ENCODE data around the gene CEP68. TPM values are rescaled to one million over a fixed set of nuclear protein-coding genes. Genes with fewer than 3 reads are reported as not detected.

The CEP68 gene
- total RNA-seq, 1 donor from 2014 or later, result 12.6 TPM

GRCh38 chr2:65098741-65099140 lies 42.5 kb downstream of the CEP68 start:
- DNase-seq (no peak), ATAC-seq (no peak)
- Histone ChIP-seq H3K4me3 (no peak overlapping the region), H3K4me1 (peaks cover 5% of the 10 kb centered on the region), H3K36me3 (peaks cover 88% of the 10 kb centered on the region), H3K27me3 (ENCODE audit: low read depth) (no peaks in the 10 kb centered on the region), H3K27ac (no peak overlapping the region), H3K9me3 (no peaks in the 10 kb centered on the region)
- intact Hi-C loops (cut with DNase I), result no loop called here
- no peak for TF ChIP-seq CTCF (IDR thresholded peaks at IDR 0.05)

GRCh38 chr2:65101071-65101470 lies 44.9 kb downstream of the CEP68 start:
- no peak overlapping the region for H3K27ac ChIP-seq
- H3K4me3 ChIP-seq, result no peak overlapping the region
- H3K27me3 ChIP-seq (ENCODE audit: low read depth), result no peaks in the 10 kb centered on the region
- H3K9me3 ChIP-seq, result no peaks in the 10 kb centered on the region
- intact Hi-C loops (cut with DNase I), result no loop called here
- peaks cover 73% of the 10 kb centered on the region for H3K36me3 ChIP-seq
- ATAC-seq (no peak), DNase-seq (no peak)
- no peak for TF ChIP-seq CTCF (IDR thresholded peaks at IDR 0.05)
- H3K4me1 ChIP-seq, result peaks cover 5% of the 10 kb centered on the region

- H3K9me3 ChIP-seq, result no peaks in the 10 kb centered on the region
- H3K36me3 ChIP-seq, result peaks cover 59% of the 10 kb centered on the region
- DNase-seq (no peak), ATAC-seq (peak in 1 of 2 donors; percentile 34)
- intact Hi-C loops (cut with DNase I), result no loop called here
- H3K27me3 ChIP-seq (ENCODE audit: low read depth), result no peaks in the 10 kb centered on the region
- no peak overlapping the region for H3K27ac ChIP-seq
- peaks cover 13% of the 10 kb centered on the region for H3K4me1 ChIP-seq
- TF ChIP-seq CTCF (IDR thresholded peaks at IDR 0.05), result no peak
- no peak overlapping the region for H3K4me3 ChIP-seq
These were observed 46.9 kb downstream of the CEP68 start for GRCh38 chr2:65103013-65103715.

- no peaks in the 10 kb centered on the region for H3K9me3 ChIP-seq
- H3K27ac ChIP-seq, result no peak overlapping the region
- DNase-seq, result no peak
- TF ChIP-seq CTCF (IDR thresholded peaks at IDR 0.05), result no peak
- no peak overlapping the region for H3K4me3 ChIP-seq
- H3K4me1 ChIP-seq, result peaks cover 30% of the 10 kb centered on the region
- H3K36me3 ChIP-seq, result peaks cover 26% of the 10 kb centered on the region
- ATAC-seq, result peak; percentile 67 to 79
- intact Hi-C loops (cut with DNase I), result no loop called here
- no peaks in the 10 kb centered on the region for H3K27me3 ChIP-seq (ENCODE audit: low read depth)
These were observed 51.3 kb downstream of the CEP68 start for GRCh38 chr2:65107530-65107929.

- intact Hi-C loops (cut with DNase I), result no loop called here
- DNase-seq (no peak), ATAC-seq (no peak)
- H3K27me3 ChIP-seq (ENCODE audit: low read depth), result no peaks in the 10 kb centered on the region
- TF ChIP-seq CTCF (IDR thresholded peaks at IDR 0.05), result no peak
- peaks cover 38% of the 10 kb centered on the region for H3K4me1 ChIP-seq
- H3K36me3 ChIP-seq, result peaks cover 14% of the 10 kb centered on the region
- H3K27ac ChIP-seq, result no peak overlapping the region
- H3K4me3 ChIP-seq, result no peak overlapping the region
- H3K9me3 ChIP-seq, result no peaks in the 10 kb centered on the region
These were observed 52.6 kb downstream of the CEP68 start for GRCh38 chr2:65108780-65109179.

Data from lower lobe of right lung (tissue), 2 donors.